Subcutaneous abdominal adipose tissue (tissue), 5 donors: Measurements from ENCODE around the gene TCHHL1.

Experiments
- H3K27ac ChIP-seq: one replicate; pipeline ENCODE4 v1.7.0; 2013; ENCODE audit warnings: low read depth, mild to moderate bottlenecking, inconsistent platforms, low read length, moderate library complexity
- H3K27me3 ChIP-seq, 5 donors: one replicate each; pipeline ENCODE4 v1.7.0; 2013; ENCODE audit warnings: low read length in 5 of 5, inconsistent platforms in 1 of 5; ENCODE audit not compliant: control insufficient read depth in 5 of 5, insufficient read depth in 4 of 5
- H3K36me3 ChIP-seq, 5 donors: one replicate each; pipeline ENCODE4 v1.7.0; 2013; ENCODE audit warnings: low read length in 5 of 5; ENCODE audit not compliant: control insufficient read depth in 5 of 5, insufficient read depth in 5 of 5
- H3K4me1 ChIP-seq, 5 donors: one replicate each; pipeline ENCODE4 v1.7.0; 2013; ENCODE audit warnings: low read length in 5 of 5, mild to moderate bottlenecking in 3 of 5, moderate library complexity in 1 of 5; ENCODE audit not compliant: control insufficient read depth in 5 of 5, insufficient read depth in 5 of 5
- H3K4me3 ChIP-seq, 5 donors: one replicate each; pipeline ENCODE4 v1.7.0; 2013; ENCODE audit warnings: low read length in 5 of 5, low read depth in 1 of 5
- H3K9ac ChIP-seq, 5 donors: one replicate each; pipeline ENCODE4 v1.7.0; 2013; ENCODE audit warnings: low read length in 5 of 5, mild to moderate bottlenecking in 4 of 5, moderate library complexity in 3 of 5
- H3K9me3 ChIP-seq, 5 donors: one replicate each; pipeline ENCODE4 v1.7.0; 2013; ENCODE audit warnings: low read length in 5 of 5; ENCODE audit not compliant: control insufficient read depth in 5 of 5
- donor health status: healthy.
- donor health status: healthy.
- donor health status: healthy.
- donor health status: healthy.
- donor health status: healthy.

TCHHL1 gene

DNA sequence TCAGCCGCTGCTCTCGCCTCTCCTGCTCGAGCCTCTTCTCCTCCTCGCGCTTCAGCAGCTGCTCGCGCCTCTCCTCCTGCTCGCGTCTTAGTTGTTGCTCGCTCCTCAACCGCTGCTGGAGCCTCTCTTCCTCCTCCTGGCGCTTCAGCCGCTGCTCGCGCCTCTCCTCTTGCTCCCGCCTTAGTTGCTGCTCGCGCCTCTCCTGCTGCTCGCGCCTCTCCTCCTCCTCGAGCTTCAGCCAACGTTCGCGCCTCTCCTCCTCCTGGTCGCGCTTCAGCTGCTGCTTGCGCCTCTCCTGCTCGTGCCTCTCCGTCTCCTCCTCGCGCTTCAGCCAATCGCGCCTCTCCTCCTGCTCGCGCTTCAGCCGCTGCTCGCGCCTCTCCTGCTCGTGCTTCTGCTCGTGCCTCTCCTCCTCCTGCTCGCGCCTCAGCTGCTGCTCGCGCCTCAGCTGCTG is 22.7 kb upstream of the TCHHL1 start:
- H3K9me3 ChIP-seq = peaks cover 0 to 20% (median 13%) of the 10 kb centered on the region in 5 donors
- H3K4me3 ChIP-seq = peak overlapping the region; percentile 44 to 73 (median 69)
- peaks cover 49 to 79% (median 64%) of the 10 kb centered on the region in 5 donors for H3K27me3 ChIP-seq
- H3K36me3 ChIP-seq = no peaks in the 10 kb centered on the region
- no peak overlapping the region for H3K9ac ChIP-seq
- peaks cover 7 to 53% (median 44%) of the 10 kb centered on the region in 5 donors for H3K4me1 ChIP-seq
- no peak overlapping the region for H3K27ac ChIP-seq

DNA sequence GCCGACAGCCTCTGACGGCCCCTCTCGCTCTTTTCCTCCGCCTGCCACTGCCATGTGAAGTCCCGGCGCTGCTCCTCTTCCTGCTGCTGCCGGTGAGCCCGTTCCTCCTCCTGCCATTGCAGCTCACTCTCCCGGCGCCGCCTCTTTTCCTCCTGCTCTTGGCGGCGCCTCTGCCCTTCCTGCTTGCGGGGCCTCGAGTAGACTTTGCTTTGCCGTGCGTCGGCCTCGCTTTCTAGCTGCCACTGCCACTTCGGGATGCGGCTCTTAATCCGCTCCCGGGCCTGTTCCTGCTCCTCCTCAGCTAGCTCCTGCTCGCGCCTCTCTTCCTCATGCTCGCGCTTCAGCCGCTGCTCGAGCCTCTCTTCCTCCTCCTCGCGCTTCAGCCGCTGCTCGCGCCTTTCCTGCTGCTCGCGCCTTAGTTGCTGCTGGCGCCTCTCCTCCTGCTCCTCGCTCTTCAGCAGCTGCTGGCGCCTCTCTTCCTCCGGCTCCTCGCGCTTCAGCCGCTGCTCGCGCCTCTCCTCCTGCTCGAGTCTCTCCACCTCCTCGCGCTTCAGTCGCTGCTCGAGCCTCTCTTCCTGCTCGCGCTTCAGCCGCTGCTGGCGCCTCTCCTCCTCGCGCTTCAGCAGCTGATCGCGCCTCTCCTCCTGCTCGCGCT is 22.1 kb upstream of the TCHHL1 start:
- H3K27me3 ChIP-seq = peaks cover 49 to 79% (median 64%) of the 10 kb centered on the region in 5 donors

DNA sequence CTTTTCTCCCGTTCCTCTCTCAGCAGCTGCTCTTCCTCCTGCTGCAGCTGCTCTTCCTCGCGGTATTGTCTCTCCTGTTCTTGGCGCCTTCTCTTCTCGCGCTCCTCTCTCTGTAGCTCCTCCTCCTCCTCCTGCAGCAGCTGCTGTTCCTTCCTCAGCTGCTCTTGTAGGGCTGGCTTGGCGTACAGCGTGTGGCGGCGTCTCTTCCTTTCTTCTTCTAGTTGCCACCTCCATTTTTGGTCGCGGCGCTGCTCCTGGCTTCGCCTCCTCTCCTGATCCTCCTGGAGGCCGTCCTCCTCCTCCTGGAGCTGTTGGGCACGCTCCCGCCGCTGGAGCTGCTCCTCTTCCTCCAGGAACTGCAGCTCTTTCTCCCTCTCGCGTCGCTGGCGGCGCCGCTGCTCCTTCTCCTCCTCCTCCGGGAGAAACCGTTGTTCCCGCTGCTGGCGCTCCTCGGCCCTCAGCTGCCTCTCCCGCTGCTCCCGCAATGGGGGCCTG is 21.5 kb upstream of the TCHHL1 start:
- Histone ChIP-seq H3K27me3 (peaks cover 50 to 78% (median 68%) of the 10 kb centered on the region in 5 donors), H3K4me1 (peaks cover 7 to 53% (median 44%) of the 10 kb centered on the region in 5 donors), H3K9me3 (peaks cover 0 to 20% (median 13%) of the 10 kb centered on the region in 5 donors), H3K27ac (no peak overlapping the region), H3K9ac (no peak overlapping the region), H3K36me3 (no peaks in the 10 kb centered on the region), H3K4me3 (peak overlapping the region; percentile 66 to 80 (median 70))

More for the DNA sequence above, 22.1 kb upstream of the TCHHL1 start:
- Histone ChIP-seq H3K9ac (no peak overlapping the region), H3K9me3 (peaks cover 0 to 20% (median 13%) of the 10 kb centered on the region in 5 donors), H3K4me3 (peak overlapping the region; percentile 44 to 73 (median 69)), H3K4me1 (peaks cover 7 to 53% (median 44%) of the 10 kb centered on the region in 5 donors), H3K36me3 (no peaks in the 10 kb centered on the region), H3K27ac (no peak overlapping the region)

- Histone ChIP-seq H3K36me3 (no peaks in the 10 kb centered on the region), H3K27ac (no peak overlapping the region), H3K4me1 (peaks cover 7 to 53% (median 44%) of the 10 kb centered on the region in 5 donors), H3K9ac (no peak overlapping the region), H3K27me3 (peaks cover 45 to 78% (median 67%) of the 10 kb centered on the region in 5 donors), H3K9me3 (peaks cover 0 to 20% (median 13%) of the 10 kb centered on the region in 5 donors), H3K4me3 (peak overlapping the region; percentile 66 to 80 (median 70))
These were observed 21.1 kb upstream of the TCHHL1 start for GRCh38 chr1:152109998-152110294.

DNA sequence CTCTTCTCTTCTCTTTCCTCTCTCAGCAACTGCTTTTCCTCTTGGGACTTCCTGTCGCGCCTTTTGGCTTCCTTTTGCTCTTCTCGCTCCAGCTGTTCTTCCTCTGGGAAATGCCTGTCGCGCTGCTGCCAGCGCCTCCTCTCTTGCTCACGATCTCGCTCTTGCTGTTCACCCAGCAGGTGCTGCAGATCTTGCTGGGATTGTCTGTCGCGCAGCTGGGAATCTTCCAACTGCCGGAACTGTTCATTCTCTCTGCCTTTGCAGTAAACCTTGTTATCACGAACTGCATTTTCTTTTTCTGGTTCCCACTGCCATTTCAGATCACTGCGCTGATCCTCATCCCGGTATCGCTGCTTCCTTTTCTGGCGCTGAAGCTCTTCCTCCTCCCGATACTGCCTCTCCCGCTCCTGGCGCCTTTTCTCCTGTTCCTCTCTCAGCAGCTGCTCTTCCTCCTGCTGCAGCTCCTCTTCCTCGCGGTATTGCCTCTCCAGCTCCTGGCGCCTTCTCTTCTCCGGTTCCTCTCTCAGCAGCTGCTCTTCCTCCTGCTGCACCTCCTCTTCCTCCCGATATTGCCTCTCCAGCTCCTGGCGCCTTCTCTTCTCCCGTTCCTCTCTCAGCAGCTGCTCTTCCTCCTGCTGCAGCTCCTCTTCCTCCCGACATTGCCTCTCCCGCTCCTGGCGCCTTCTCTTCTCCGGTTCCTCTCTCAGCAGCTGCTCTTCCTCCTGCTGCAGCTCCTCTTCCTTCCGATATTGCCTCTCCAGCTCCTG is 20.6 kb upstream of the TCHHL1 start:
- Histone ChIP-seq H3K9me3 (peaks cover 0 to 20% (median 13%) of the 10 kb centered on the region in 5 donors), H3K4me3 (peak overlapping the region; percentile 66 to 80 (median 70)), H3K27ac (no peak overlapping the region), H3K9ac (no peak overlapping the region), H3K36me3 (no peaks in the 10 kb centered on the region), H3K27me3 (peaks cover 42 to 76% (median 65%) of the 10 kb centered on the region in 5 donors), H3K4me1 (peaks cover 7 to 53% (median 44%) of the 10 kb centered on the region in 5 donors)

GRCh38 chr1:152108882-152109222 is 20.0 kb upstream of the TCHHL1 start:
- Histone ChIP-seq H3K27me3 (peaks cover 42 to 72% (median 65%) of the 10 kb centered on the region in 5 donors), H3K4me3 (peak overlapping the region; percentile 66 to 80 (median 70)), H3K36me3 (no peaks in the 10 kb centered on the region), H3K9ac (no peak overlapping the region), H3K27ac (no peak overlapping the region), H3K4me1 (peaks cover 7 to 53% (median 44%) of the 10 kb centered on the region in 5 donors), H3K9me3 (peaks cover 0 to 20% (median 13%) of the 10 kb centered on the region in 5 donors)

GRCh38 chr1:152107984-152108881 is 19.4 kb upstream of the TCHHL1 start:
- Histone ChIP-seq H3K27me3 (peaks cover 41 to 66% (median 59%) of the 10 kb centered on the region in 5 donors), H3K27ac (no peak overlapping the region), H3K4me3 (peak overlapping the region; percentile 23 to 80 (median 69))

GRCh38 chr1:152107031-152107983 is 18.4 kb upstream of the TCHHL1 start:
- Histone ChIP-seq H3K9me3 (peaks cover 0 to 20% (median 13%) of the 10 kb centered on the region in 5 donors), H3K27me3 (peaks cover 32 to 57% (median 50%) of the 10 kb centered on the region in 5 donors), H3K27ac (no peak overlapping the region), H3K36me3 (no peaks in the 10 kb centered on the region), H3K4me1 (peaks cover 4 to 48% (median 39%) of the 10 kb centered on the region in 5 donors), H3K4me3 (peak overlapping the region; percentile 5 to 73 (median 66)), H3K9ac (no peak overlapping the region)

More at GRCh38 chr1:152107984-152108881, 19.4 kb upstream of the TCHHL1 start:
- Histone ChIP-seq H3K9ac (no peak overlapping the region), H3K4me1 (peaks cover 7 to 53% (median 44%) of the 10 kb centered on the region in 5 donors), H3K36me3 (no peaks in the 10 kb centered on the region), H3K9me3 (peaks cover 0 to 20% (median 13%) of the 10 kb centered on the region in 5 donors)
